ENCODE measurements around the gene CTSH. TPM values are rescaled to one million over a fixed set of nuclear protein-coding genes. Genes with fewer than 3 reads are reported as not detected.
A peak's percentile ranks its signal among the peaks of the same experiment; 100 is the strongest.

CTSH gene
- total RNA-seq, 1 experiment from 2014 or later = 146 TPM

GRCh38 chr15:78914027-78914764 is 30.6 kb downstream of the CTSH start:
- intact Hi-C loops (cut with micrococcal nuclease) = loop anchor here (10.0 kb wide), 1 partner anchor 271 kb away; no protein-coding TSS in a partner anchor
- H3K4me2 ChIP-seq (ENCODE audit: low read length) = no peak overlapping the region
- H3K79me2 ChIP-seq (ENCODE audit: low read length) = no peaks in the 10 kb centered on the region
- H4K20me1 ChIP-seq (ENCODE audit: low read length) = no peaks in the 10 kb centered on the region
- no TSS peak for BruUV-seq (replicated peaks)
- H3K27me3 ChIP-seq (ENCODE audit: low read length) = no peaks in the 10 kb centered on the region
- DNase-seq = no peak
- H2AFZ ChIP-seq (ENCODE audit: low read length) = no peak overlapping the region
- peaks cover 6% of the 10 kb centered on the region for H3K36me3 ChIP-seq (ENCODE audit: low read depth, low read length)
- CTCF ChIA-PET = no interaction called here
- peak; percentile 43 for ATAC-seq
- H3K4me1 ChIP-seq (ENCODE audit: insufficient read depth, low read length) = no peaks in the 10 kb centered on the region
- no peaks in the 10 kb centered on the region for H3K9me3 ChIP-seq (ENCODE audit: low read length)
- no peak overlapping the region for H3K27ac ChIP-seq (ENCODE audit: low read length)
- H3K4me3 ChIP-seq (ENCODE audit: low read length) = no peak overlapping the region
- no peak for TF ChIP-seq EZH2 (IDR thresholded peaks at IDR 0.05; ENCODE audit: low read length, unreplicated experiment)
- peak; percentile 56 for TF ChIP-seq CTCF (conservative IDR thresholded peaks at IDR 0.05; ENCODE audit: low read depth, low read length)
- TF ChIP-seq EZH2phosphoT487 (IDR thresholded peaks at IDR 0.05; ENCODE audit: borderline replicate concordance, low read length) = no peak
- H3K9ac ChIP-seq (ENCODE audit: low read length) = no peak overlapping the region
- POLR2A ChIA-PET (ENCODE audit: unreplicated experiment) = no interaction called here
- no peaks in the 10 kb centered on the region for H3F3A ChIP-seq (ENCODE audit: low read length, unreplicated experiment)
- H3K9me2 ChIP-seq (replicated peaks; ENCODE audit: low read length) = no peaks in the 10 kb centered on the region

GRCh38 chr15:78913012-78913411 is 31.8 kb downstream of the CTSH start:
- H3K4me2 ChIP-seq (ENCODE audit: low read length) = no peak overlapping the region
- ATAC-seq = no peak
- no TSS peak for BruUV-seq (replicated peaks)
- no peak overlapping the region for H3K9ac ChIP-seq (ENCODE audit: low read length)
- H3K36me3 ChIP-seq (ENCODE audit: low read depth, low read length) = peaks cover 6% of the 10 kb centered on the region
- no peak overlapping the region for H2AFZ ChIP-seq (ENCODE audit: low read length)
- no peaks in the 10 kb centered on the region for H3F3A ChIP-seq (ENCODE audit: low read length, unreplicated experiment)
- H3K9me2 ChIP-seq (replicated peaks; ENCODE audit: low read length) = no peaks in the 10 kb centered on the region
- no peaks in the 10 kb centered on the region for H3K9me3 ChIP-seq (ENCODE audit: low read length)
- ChIA-PET CTCF (no interaction called here), POLR2A (ENCODE audit: unreplicated experiment) (no interaction called here)
- no peak overlapping the region for H3K27ac ChIP-seq (ENCODE audit: low read length)
- no peaks in the 10 kb centered on the region for H4K20me1 ChIP-seq (ENCODE audit: low read length)
- intact Hi-C loops (cut with micrococcal nuclease) = loop anchor here (10.0 kb wide), 1 partner anchor 272 kb away; no protein-coding TSS in a partner anchor
- H3K79me2 ChIP-seq (ENCODE audit: low read length) = no peaks in the 10 kb centered on the region
- no peak overlapping the region for H3K4me3 ChIP-seq (ENCODE audit: low read length)
- DNase-seq = no peak
- no peaks in the 10 kb centered on the region for H3K27me3 ChIP-seq (ENCODE audit: low read length)
- no peaks in the 10 kb centered on the region for H3K4me1 ChIP-seq (ENCODE audit: insufficient read depth, low read length)
- TF ChIP-seq EZH2phosphoT487 (IDR thresholded peaks at IDR 0.05; ENCODE audit: borderline replicate concordance, low read length) (no peak), CTCF (conservative IDR thresholded peaks at IDR 0.05; ENCODE audit: low read depth, low read length) (no peak), EZH2 (IDR thresholded peaks at IDR 0.05; ENCODE audit: low read length, unreplicated experiment) (no peak)

- Histone ChIP-seq H3K4me1 (ENCODE audit: insufficient read depth, low read length) (no peaks in the 10 kb centered on the region), H3K9me3 (ENCODE audit: low read length) (no peaks in the 10 kb centered on the region), H3F3A (ENCODE audit: low read length, unreplicated experiment) (no peaks in the 10 kb centered on the region), H3K9me2 (replicated peaks; ENCODE audit: low read length) (no peaks in the 10 kb centered on the region), H3K4me3 (ENCODE audit: low read length) (no peak overlapping the region), H3K27me3 (ENCODE audit: low read length) (no peaks in the 10 kb centered on the region), H3K36me3 (ENCODE audit: low read depth, low read length) (peaks cover 9% of the 10 kb centered on the region), H3K79me2 (ENCODE audit: low read length) (no peaks in the 10 kb centered on the region), H3K9ac (ENCODE audit: low read length) (no peak overlapping the region), H4K20me1 (ENCODE audit: low read length) (no peaks in the 10 kb centered on the region), H3K4me2 (ENCODE audit: low read length) (no peak overlapping the region), H2AFZ (ENCODE audit: low read length) (no peak overlapping the region), H3K27ac (ENCODE audit: low read length) (no peak overlapping the region)
- CTCF ChIA-PET = no interaction called here
- no peak for TF ChIP-seq CTCF (conservative IDR thresholded peaks at IDR 0.05; ENCODE audit: low read depth, low read length)
- no peak for TF ChIP-seq EZH2phosphoT487 (IDR thresholded peaks at IDR 0.05; ENCODE audit: borderline replicate concordance, low read length)
- no peak for TF ChIP-seq EZH2 (IDR thresholded peaks at IDR 0.05; ENCODE audit: low read length, unreplicated experiment)
- DNase-seq = no peak
- ATAC-seq = no peak
- no TSS peak for BruUV-seq (replicated peaks)
- intact Hi-C loops (cut with micrococcal nuclease) = loop anchor here (10.0 kb wide), 1 partner anchor 272 kb away; no protein-coding TSS in a partner anchor
- POLR2A ChIA-PET (ENCODE audit: unreplicated experiment) = no interaction called here
Measured at GRCh38 chr15:78912316-78912715, 32.5 kb downstream of the CTSH start.
